ENCODE data around the gene RPS6KA2. TPM values are rescaled to one million over a fixed set of nuclear protein-coding genes. Genes with fewer than 3 reads are reported as not detected.

RPS6KA2 gene
- total and polyA plus RNA-seq, 8 donors: 7.9 to 95.4 (median 22.9) TPM

GRCh38 chr6:166413491-166413951, 213.5 kb downstream of the RPS6KA2 start:
- no peak for FAIRE-seq

GRCh38 chr6:166412911-166413384, 214.1 kb downstream of the RPS6KA2 start:
- DNase-seq: no peak
- Histone ChIP-seq H3K4me3 (no peak overlapping the region), H3K4me1 (no peaks in the 10 kb centered on the region), H3K27ac (no peak overlapping the region), H3K9me3 (no peaks in the 10 kb centered on the region), H3K36me3 (peaks cover 0 to 11% (median 0%) of the 10 kb centered on the region in 3 donors), H3K27me3 (no peaks in the 10 kb centered on the region)
- ATAC-seq: no peak
- no peak for TF ChIP-seq CTCF (IDR thresholded peaks at IDR 0.05)
- WGBS, 2 donors: 92 to 93% methylated on average over 13 of the region's 13 CpGs
- no peak for FAIRE-seq
- intact Hi-C loops (cut with DNase I): no loop called here

More at GRCh38 chr6:166413491-166413951, 213.5 kb downstream of the RPS6KA2 start:
- H3K27me3 ChIP-seq: no peaks in the 10 kb centered on the region
- 91 to 94% methylated on average over 17 of the region's 17 CpGs for WGBS, 2 donors
- peaks cover 0 to 14% (median 0%) of the 10 kb centered on the region in 3 donors for H3K36me3 ChIP-seq
- DNase-seq (no peak), ATAC-seq (no peak)
- H3K4me3 ChIP-seq: no peak overlapping the region
- no peak for TF ChIP-seq CTCF (IDR thresholded peaks at IDR 0.05)
- no peak overlapping the region for H3K27ac ChIP-seq
- no peaks in the 10 kb centered on the region for H3K4me1 ChIP-seq
- intact Hi-C loops (cut with DNase I): no loop called here
- no peaks in the 10 kb centered on the region for H3K9me3 ChIP-seq

- Histone ChIP-seq H3K36me3 (peaks cover 0 to 11% (median 0%) of the 10 kb centered on the region in 3 donors), H3K27me3 (no peaks in the 10 kb centered on the region), H3K27ac (no peak overlapping the region), H3K9me3 (no peaks in the 10 kb centered on the region), H3K4me1 (no peaks in the 10 kb centered on the region), H3K4me3 (no peak overlapping the region)
- TF ChIP-seq CTCF (IDR thresholded peaks at IDR 0.05): no peak
- DNase-seq: no peak
- WGBS, 2 donors: 93 to 94% methylated on average over 48 to 49 of the region's 49 CpGs
- FAIRE-seq: no peak
- ATAC-seq: no peak
- intact Hi-C loops (cut with DNase I): no loop called here
Measured at GRCh38 chr6:166412156-166412910, 214.7 kb downstream of the RPS6KA2 start.

- TF ChIP-seq CTCF (IDR thresholded peaks at IDR 0.05): no peak
- FAIRE-seq (no peak), DNase-seq (no peak), ATAC-seq (no peak)
- no peaks in the 10 kb centered on the region for H3K4me1 ChIP-seq
- H3K4me3 ChIP-seq: no peak overlapping the region
- WGBS, 2 donors: 86 to 90% methylated on average over 12 of the region's 12 CpGs
- no peaks in the 10 kb centered on the region for H3K27me3 ChIP-seq
- no peaks in the 10 kb centered on the region for H3K9me3 ChIP-seq
- intact Hi-C loops (cut with DNase I): no loop called here
- H3K36me3 ChIP-seq: peaks cover 0 to 11% (median 0%) of the 10 kb centered on the region in 3 donors
- H3K27ac ChIP-seq: no peak overlapping the region
Measured at GRCh38 chr6:166411721-166412151, 215.3 kb downstream of the RPS6KA2 start.

GRCh38 chr6:166411271-166411670, 215.8 kb downstream of the RPS6KA2 start:
- no peaks in the 10 kb centered on the region for H3K27me3 ChIP-seq
- H3K4me1 ChIP-seq: no peaks in the 10 kb centered on the region
- peaks cover 0 to 11% (median 0%) of the 10 kb centered on the region in 3 donors for H3K36me3 ChIP-seq
- no peaks in the 10 kb centered on the region for H3K9me3 ChIP-seq
- FAIRE-seq (no peak), DNase-seq (no peak), ATAC-seq (no peak)
- no peak overlapping the region for H3K4me3 ChIP-seq
- intact Hi-C loops (cut with DNase I): no loop called here
- TF ChIP-seq CTCF (IDR thresholded peaks at IDR 0.05): no peak
- H3K27ac ChIP-seq: no peak overlapping the region
- 86 to 88% methylated on average over 15 of the region's 15 CpGs for WGBS, 2 donors
